Stimulated activated CD8-positive, alpha-beta memory T cell treated with anti-CD3 and anti-CD28 coated beads, Interleukin-12 subunit alpha, Interleukin-12 subunit beta, amount 100 ng/mL, for 24 hours (primary cell): ENCODE results near the gene KIAA0930.
"Not testable (repeated sequence)": the region's sequence is repeated elsewhere in the genome, so short reads cannot be mapped to it uniquely, and the experiment has no call there.

Experiments
- DNase-seq: peaks from one replicate; pipeline ENCODE4 v3.0.0-alpha.2; 2020; ENCODE audit errors: extremely low read depth

KIAA0930 gene

GRCh38 chr22:45240810-45241631 is at the start of gene KIAA0930:
Gene KIAA0930 (minus strand): TSS chr22:45240894. CDS start chr22:45240703, 191 bp downstream.
- DNase-seq: peak; percentile 62

DNA sequence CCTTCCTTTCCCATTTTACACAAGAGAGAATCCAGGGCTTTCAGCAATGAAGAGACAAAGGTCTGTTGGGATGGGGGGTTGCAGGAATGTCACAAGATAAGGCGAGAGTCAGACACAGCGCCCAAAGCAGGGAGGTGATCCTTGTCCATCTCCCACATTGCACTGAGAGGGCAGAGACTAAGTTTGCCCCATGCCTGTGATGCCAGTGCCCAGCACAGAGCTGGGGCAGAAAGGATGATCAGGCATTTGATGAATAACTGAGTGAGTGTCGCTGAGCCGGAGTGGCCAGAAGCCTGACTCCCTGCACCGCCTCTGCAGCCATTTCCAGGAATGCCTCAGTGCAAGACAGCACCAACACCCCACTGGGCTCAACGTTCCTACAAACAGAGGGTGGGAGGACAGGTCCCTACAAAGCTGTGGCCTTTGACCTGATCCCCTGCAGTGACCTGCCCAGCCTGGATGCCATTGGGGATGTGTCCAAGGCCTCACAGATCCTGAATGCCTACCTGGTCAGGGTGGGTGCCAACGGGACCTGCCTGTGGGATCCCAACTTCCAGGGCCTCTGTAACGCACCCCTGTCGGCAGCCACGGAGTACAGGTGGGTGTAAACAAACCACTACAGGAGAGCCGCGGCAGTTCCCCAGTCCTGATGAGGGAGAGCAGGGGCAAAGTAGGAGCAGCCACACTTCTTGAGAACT is 46.3 kb upstream of the KIAA0930 start:
- DNase-seq: no peak

DNA sequence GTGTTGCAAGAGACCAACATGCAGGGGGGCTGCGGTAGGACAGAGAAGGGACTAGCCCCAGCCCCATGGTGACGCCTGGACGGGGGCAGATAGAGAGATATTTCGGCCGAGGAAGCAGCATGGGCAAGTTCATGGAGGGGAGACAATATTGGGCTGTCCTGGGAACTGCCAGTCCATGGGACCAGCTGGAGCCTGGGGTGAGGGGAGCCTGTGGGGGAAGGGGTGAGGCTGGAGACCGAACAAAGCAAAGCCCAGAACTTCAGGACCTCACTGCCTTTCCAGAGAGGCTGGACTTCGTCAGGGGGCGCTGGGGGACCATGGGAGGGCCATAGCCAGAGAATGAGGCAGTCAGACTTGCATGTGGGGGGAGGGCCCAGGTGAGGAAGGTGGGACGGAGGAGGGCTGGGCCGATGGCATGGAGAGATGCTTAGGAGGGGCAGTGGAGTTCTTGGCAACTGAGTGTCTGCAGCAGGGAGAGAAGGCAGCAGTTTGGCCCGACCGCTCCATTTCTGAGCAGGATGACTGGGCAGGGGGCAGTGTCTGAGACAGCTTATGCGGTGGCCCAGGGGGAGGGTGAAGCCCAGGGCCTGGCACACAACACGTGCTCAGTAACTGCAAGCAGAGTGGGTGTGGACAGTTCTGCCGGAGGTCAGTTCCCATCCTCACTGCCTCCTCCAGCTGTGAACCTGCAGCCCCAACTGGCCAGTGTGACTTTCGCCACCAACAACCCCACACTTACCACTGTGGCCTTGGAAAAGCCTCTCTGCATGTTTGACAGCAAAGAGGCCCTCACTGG is 44.8 kb upstream of the KIAA0930 start:
- no peak for DNase-seq

- no peak for DNase-seq
Measured at GRCh38 chr22:45284705-45285262, 44.1 kb upstream of the KIAA0930 start, which contains the start of gene UPK3A. Gene UPK3A (plus strand): TSS chr22:45284949. CDS start chr22:45285014, 65 bp downstream.

- DNase-seq: no peak
Measured at GRCh38 chr22:45281010-45281409, 40.3 kb upstream of the KIAA0930 start.

GRCh38 chr22:45280587-45280980 is 39.9 kb upstream of the KIAA0930 start:
- no peak for DNase-seq

DNA sequence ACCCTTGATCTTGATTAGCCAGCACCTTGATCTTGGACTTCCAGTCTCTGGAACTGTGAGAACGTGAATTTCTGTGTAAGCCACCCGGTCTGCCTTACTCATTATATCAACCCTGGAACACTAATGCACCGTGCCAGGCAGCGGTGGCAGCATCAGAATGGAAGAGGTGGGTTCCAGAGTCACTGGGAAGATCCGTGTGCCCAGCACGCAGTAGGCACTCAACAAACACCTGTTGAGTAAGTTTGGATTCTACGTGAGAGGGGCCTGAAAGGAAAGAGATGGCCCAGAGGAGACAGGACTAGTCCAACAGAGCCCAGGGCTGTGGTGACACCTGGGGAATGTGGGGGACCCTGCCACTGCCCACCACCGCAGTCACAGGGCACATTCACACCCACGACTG is 37.4 kb upstream of the KIAA0930 start:
- no peak for DNase-seq

DNA sequence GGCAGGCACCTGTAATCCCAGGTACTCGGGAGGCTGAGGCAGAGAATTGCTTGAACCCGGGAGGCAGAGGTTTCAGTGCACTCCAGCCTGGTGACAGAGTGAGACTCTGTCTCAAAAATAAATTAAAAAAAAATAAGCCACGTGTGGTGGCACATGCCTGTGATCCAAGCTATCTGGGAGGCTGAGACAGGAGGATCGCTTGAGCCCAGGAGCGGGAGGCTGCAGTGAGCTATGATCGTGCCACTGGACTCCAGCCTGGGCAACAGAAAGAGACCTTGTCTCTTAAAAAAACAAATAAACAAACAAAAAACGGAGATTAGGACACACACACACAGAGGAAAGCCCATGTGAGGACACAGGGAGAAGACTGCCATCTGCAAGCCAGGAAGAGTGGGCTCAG is 37.0 kb upstream of the KIAA0930 start:
- not testable (repeated sequence) for DNase-seq

- no peak for DNase-seq
Measured at GRCh38 chr22:45276507-45277105, 35.9 kb upstream of the KIAA0930 start.

- DNase-seq: no peak
Measured at GRCh38 chr22:45273452-45274075, 32.9 kb upstream of the KIAA0930 start.

DNA sequence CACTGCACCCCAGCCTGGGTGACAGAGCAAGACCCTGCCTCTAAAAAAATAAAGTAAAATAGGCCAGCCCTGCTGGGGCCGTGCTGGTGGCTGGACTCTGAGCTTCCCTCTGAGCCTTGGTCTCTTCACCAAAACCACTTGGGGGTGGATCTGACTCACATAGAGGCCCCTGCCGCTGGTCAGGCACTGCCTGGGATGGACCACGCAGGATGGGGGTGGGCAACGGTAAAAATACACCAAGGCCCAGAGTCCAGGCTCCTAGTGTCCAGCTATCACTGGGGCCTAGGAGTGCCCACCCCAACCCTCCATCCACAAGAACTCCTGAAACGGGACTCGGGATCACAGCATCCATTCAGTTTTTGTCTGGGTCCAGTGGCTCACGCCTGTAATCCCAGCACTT is 31.8 kb upstream of the KIAA0930 start:
- DNase-seq: no peak

- DNase-seq: no peak
Measured at GRCh38 chr22:45271667-45272201, 31.0 kb upstream of the KIAA0930 start.

DNA sequence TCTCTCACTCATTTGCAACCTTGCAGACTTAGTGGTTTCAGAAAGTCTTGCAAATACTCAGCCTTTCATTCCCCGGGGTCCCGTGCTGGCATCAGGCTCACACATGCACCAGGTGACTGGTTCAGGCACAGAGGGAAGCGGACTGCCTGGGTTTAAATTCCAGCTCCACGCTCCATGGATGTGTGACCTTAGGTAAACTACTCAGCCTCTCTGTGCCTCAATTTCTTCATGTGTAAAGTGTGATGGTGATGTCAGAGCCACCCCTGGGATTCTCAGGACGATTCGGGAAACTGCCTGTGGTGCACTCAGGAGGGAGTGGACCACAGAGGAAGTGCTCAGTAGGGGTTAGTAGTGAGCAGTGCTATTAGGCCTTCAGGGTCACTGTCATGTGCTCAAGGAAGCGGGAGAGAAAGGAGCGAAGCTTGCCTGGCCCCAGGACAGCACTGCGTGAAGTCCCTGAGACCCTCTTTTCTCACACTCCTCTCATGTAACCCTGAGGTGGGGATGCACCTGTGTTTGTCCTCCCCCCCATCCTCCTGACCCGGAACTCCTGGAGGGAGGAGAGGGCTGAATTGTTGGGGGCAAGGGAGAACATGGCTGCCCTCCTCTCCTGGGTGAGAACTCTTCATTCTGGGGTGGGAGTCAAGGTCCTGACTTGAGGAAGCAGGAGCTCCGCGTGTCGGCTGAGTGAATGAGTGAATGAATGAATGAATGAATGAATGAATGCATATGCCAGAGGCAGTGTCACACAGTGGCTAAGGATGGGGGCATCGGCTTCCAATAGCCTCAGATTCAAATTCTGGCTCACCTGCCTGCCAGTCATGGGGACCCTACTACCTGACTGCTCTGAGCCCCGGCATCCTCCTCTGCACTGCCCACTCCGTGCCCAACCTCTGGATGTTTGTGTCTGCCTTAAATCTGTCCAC is 29.7 kb upstream of the KIAA0930 start:
- DNase-seq: no peak

GRCh38 chr22:45268958-45269844 is 28.5 kb upstream of the KIAA0930 start:
- DNase-seq: peak; percentile 61

DNA sequence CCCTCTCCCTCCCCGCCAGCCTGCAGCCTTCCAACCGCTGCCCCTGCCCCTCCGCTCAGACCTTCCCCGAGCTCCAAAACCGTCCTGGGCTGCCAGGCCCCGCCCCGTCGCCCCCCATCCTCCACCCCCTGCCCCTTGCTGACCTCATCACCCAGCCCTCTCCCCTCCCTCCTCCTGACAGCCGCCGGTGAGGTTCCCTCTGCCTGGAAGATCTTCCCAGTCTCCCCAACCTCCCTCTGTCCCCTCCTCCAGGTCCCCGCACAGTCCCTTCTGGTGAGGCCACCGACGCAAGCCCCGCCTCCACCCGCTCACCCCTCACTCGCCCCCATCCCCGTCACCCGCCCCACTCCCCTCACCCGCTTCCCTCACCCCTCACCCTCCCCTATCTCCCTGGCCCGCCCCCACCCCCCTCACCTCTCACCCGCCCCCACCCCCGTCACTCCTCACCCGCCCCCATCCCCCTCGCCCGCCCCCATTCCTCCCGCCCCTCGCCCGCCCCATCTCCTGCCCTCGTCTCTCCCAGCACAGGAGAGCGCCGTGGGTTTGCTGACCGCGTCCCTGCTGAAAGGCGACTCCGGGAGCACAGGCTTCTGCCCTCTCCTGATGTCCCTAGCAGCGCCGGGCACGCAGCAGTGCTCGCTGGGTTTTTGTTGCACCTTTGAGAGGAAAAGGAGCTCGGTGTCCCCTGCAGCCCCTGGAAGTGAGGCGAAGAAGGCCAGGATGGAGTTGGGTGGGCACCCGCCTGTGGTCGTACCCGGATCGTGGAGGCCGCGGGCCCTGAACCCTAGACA is 27.7 kb upstream of the KIAA0930 start:
- DNase-seq: no peak

- DNase-seq: no peak
Measured at GRCh38 chr22:45265535-45265934, 24.8 kb upstream of the KIAA0930 start.

GRCh38 chr22:45263463-45264269 is 23.0 kb upstream of the KIAA0930 start:
- no peak for DNase-seq
